Astrocyte of the cerebellum (primary cell): Measurements from ENCODE around the gene ADORA1.

Source experiments
- DNase-seq: peaks from one replicate; pipeline ENCODE4 v3.0.0-alpha.2; 2011; ENCODE audit warnings: low read depth
- H3K4me3 ChIP-seq: 2 replicates; pipeline ENCODE4 v1.5.1; 2011; ENCODE audit warnings: mild to moderate bottlenecking, low read depth, low read length, moderate library complexity
- CTCF ChIP-seq: IDR thresholded peaks from 2 replicates; pipeline ENCODE4 v1.5.1; 2012; ENCODE audit warnings: low read length, low read depth, moderate library complexity, mild to moderate bottlenecking; ENCODE audit errors: missing control alignments
- in situ Hi-C: cut with HindIII; loops from 2 replicates; pipeline ENCODE4 v1.10.0; 2017; ENCODE audit warnings: low sequenced_read_pairs

Gene ADORA1

GRCh38 chr1:203179667-203180005 lies 52.1 kb downstream of the ADORA1 start:
- no peak overlapping the region for H3K4me3 ChIP-seq
- in situ Hi-C loops = no loop called here
- no peak for TF ChIP-seq CTCF
- DNase-seq = no peak

GRCh38 chr1:203180611-203181330 lies 53.2 kb downstream of the ADORA1 start:
- H3K4me3 ChIP-seq = no peak overlapping the region
- TF ChIP-seq CTCF = no peak
- DNase-seq = no peak
- in situ Hi-C loops = no loop called here

- no peak for TF ChIP-seq CTCF
- H3K4me3 ChIP-seq = no peak overlapping the region
- no peak for DNase-seq
- in situ Hi-C loops = no loop called here
Observed at GRCh38 chr1:203181586-203182386, 54.3 kb downstream of the ADORA1 start.

GRCh38 chr1:203182387-203182953 lies 54.9 kb downstream of the ADORA1 start:
- in situ Hi-C loops = no loop called here
- H3K4me3 ChIP-seq = no peak overlapping the region
- no peak for DNase-seq
- TF ChIP-seq CTCF = no peak

GRCh38 chr1:203183828-203184227 lies 56.3 kb downstream of the ADORA1 start:
- TF ChIP-seq CTCF = no peak
- in situ Hi-C loops = no loop called here
- no peak for DNase-seq
- H3K4me3 ChIP-seq = no peak overlapping the region

GRCh38 chr1:203184467-203184866 lies 56.9 kb downstream of the ADORA1 start:
- DNase-seq = no peak
- in situ Hi-C loops = no loop called here
- TF ChIP-seq CTCF = no peak
- no peak overlapping the region for H3K4me3 ChIP-seq
